HUES6 (cell line): ENCODE measurements around the gene ARL13B.
"Not testable (repeated sequence)": the region's sequence is repeated elsewhere in the genome, so short reads cannot be mapped to it uniquely, and the experiment has no call there.

ENCODE experiments used
- H3K27ac ChIP-seq: 2 replicates; pipeline ENCODE4 v1.7.0; 2013; ENCODE audit warnings: low read depth, mild to moderate bottlenecking, low read length, inconsistent platforms
- H3K27me3 ChIP-seq: 2 replicates; pipeline ENCODE4 v1.6.1; 2013; ENCODE audit warnings: low read length; ENCODE audit not compliant: control insufficient read depth, insufficient read depth
- H3K36me3 ChIP-seq: 2 replicates; pipeline ENCODE4 v1.6.1; 2013; ENCODE audit warnings: low read length; ENCODE audit not compliant: control insufficient read depth, insufficient read depth
- H3K4me1 ChIP-seq: 2 replicates; pipeline ENCODE4 v1.6.1; 2013; ENCODE audit warnings: low read length; ENCODE audit not compliant: control insufficient read depth, insufficient read depth
- H3K4me3 ChIP-seq: 2 replicates; pipeline ENCODE4 v1.5.1; 2013; ENCODE audit warnings: low read depth, low read length
- H3K9ac ChIP-seq: one replicate; pipeline ENCODE4 v1.6.1; 2013; ENCODE audit warnings: mild to moderate bottlenecking, low read length
- H3K9me3 ChIP-seq: 2 replicates; pipeline ENCODE4 v1.6.1; 2013; ENCODE audit warnings: low read depth, low read length; ENCODE audit not compliant: control insufficient read depth, insufficient read depth

Gene ARL13B

DNA sequence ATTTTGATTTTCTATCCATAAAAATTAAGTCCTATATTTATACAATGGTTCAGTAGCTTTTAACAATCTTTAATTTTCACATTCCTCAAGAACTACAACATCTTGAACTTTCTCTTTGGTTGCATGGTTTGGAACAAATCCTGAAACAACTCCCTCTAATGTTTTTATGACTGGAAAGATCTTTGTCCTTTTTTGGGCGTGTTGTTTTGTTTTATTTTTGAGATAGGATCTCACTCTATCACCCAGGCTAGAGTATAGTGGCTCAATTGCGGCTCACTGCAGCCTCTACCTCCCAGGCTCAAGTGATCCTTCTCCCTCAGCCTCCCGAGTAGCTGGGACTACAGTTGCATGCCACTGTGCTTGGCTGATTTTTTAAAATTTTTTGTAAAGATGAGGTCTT lies 44.4 kb downstream of the ARL13B start:
- Histone ChIP-seq H3K27ac (no peak overlapping the region), H3K9ac (no peak overlapping the region), H3K9me3 (no peaks in the 10 kb centered on the region), H3K36me3 (no peaks in the 10 kb centered on the region; the same call in 1 of the 2 replicates), H3K27me3 (no peaks in the 10 kb centered on the region), H3K4me3 (no peak overlapping the region), H3K4me1 (no peaks in the 10 kb centered on the region)

- H3K27ac ChIP-seq: no peak overlapping the region
- H3K9ac ChIP-seq: no peak overlapping the region
- no peaks in the 10 kb centered on the region for H3K27me3 ChIP-seq
- no peaks in the 10 kb centered on the region for H3K4me1 ChIP-seq
- no peaks in the 10 kb centered on the region; the same call in 1 of the 2 replicates for H3K36me3 ChIP-seq
- H3K9me3 ChIP-seq: no peaks in the 10 kb centered on the region
- no peak overlapping the region for H3K4me3 ChIP-seq
Measured at GRCh38 chr3:94026623-94027022, 46.7 kb downstream of the ARL13B start.

DNA sequence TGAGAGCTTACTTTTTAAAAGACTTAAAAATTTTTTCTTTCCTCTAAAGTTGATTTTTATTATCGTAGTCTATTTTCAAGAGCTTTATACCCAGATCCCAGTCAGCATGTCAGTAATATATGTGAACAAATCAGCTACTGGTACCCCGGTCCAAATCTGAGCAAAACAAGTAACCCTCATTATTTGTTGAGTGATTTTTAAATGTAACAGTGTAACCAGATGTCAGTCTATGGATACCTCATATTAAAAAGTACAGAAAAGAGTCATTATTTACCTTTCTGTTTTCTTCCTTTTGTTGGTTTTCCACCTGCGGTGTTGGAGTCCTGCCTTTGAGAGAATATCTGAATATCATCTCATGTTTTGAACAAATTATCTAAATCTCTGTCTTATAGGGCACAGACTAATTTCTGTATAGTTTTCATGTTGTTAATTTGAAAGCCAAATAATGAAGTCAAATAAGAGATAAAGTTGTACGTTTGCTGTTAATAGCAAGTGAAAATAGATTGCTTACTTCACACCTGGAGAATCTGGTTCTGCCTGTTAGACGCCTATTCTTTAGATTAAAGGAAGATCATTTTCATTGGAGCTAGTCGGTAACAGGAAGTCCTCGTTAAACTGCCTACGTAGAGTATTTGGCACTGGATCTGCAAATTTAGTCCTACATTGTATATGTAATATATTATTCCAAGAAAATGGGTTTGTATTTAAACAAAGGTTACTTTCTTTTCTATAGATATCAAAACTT lies 48.3 kb downstream of the ARL13B start, which contains the start of gene STX19:
TSS of gene STX19 (minus strand) at position 505 of the 745 bp plus-strand sequence. CDS start 13,328 bp downstream, outside the sequence.
- no peaks in the 10 kb centered on the region for H3K9me3 ChIP-seq
- no peak within 1 kb of the TSS for H3K4me3 ChIP-seq
- no peaks in the 10 kb centered on the region for H3K36me3 ChIP-seq
- no peak within 1 kb of the TSS for H3K27ac ChIP-seq
- no peaks in the 10 kb centered on the region for H3K4me1 ChIP-seq
- no peak within 1 kb of the TSS for H3K9ac ChIP-seq
- no peaks in the 10 kb centered on the region for H3K27me3 ChIP-seq

- Histone ChIP-seq H3K27me3 (no peaks in the 10 kb centered on the region), H3K4me1 (no peaks in the 10 kb centered on the region), H3K36me3 (peaks cover 10% of the 10 kb centered on the region; the same call in 1 of the 2 replicates), H3K4me3 (no peak overlapping the region), H3K27ac (no peak overlapping the region), H3K9me3 (no peaks in the 10 kb centered on the region), H3K9ac (no peak overlapping the region)
Measured at GRCh38 chr3:94036909-94037507, 57.1 kb downstream of the ARL13B start.

DNA sequence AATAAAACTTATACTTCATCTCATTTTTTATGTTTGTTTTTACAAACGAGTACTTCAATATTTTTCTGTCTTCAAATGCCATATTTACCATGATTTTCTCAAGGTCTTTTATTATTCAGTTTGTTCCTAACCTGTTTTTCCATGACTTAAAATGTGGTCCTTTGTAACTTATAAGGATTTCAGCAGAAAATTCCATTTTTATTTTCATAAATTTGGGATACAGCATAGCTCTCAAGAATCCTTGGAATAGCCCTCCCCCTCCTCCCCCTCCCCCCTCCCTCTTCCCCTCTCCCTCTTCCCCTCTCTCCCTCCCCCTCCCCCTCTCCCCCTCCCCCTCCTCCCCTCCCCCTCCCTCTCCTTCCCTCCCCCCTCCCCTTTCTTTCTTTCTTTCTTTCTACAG lies 63.3 kb downstream of the ARL13B start:
- H3K27ac ChIP-seq: no peak overlapping the region
- H3K36me3 ChIP-seq: peaks cover 25% of the 10 kb centered on the region
- H3K27me3 ChIP-seq: no peaks in the 10 kb centered on the region
- H3K9me3 ChIP-seq: peaks cover 14% of the 10 kb centered on the region; the same call in 1 of the 2 replicates
- H3K4me1 ChIP-seq: no peaks in the 10 kb centered on the region
- H3K4me3 ChIP-seq: no peak overlapping the region
- no peak overlapping the region for H3K9ac ChIP-seq

DNA sequence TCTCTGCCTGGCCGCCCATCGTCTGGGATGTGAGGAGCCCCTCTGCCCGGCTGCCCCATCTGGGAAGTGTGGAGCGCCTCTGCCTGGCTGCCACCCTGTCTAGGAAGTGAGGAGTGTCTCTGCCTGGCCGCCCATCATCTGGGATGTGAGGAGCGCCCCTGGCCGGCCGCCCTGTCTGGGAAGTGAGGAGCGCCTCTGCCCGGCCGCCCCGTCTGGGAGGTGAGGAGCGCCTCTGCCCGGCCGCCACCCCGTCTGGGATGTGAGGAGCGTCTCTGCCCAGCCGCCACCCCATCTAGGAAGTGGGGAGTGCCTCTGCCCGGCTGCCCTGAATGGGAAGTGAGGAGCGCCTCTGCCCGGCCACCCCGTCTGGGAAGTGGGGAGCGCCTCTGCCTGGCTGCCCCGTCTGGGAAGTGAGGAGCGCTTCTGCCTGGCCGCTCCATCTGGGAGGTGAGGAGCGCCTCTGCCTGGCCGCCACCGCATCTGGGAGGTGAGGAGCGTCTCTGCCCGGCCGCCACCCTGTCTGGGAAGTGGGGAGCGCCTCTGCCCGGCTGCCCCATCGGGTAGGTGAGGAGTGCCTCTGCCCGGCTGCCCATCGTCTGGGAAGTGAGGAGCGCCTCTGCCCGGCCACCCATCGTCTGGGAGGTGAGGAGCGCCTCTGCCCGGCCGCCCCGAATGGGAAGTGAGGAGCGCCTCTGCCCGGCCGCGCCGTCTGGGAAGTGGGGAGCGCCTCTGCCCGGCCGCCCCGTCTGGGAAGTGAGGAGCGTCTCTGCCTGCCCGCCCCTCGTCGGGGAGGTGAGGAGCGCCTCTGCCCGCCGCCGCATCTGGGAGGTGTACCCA lies 64.4 kb downstream of the ARL13B start:
- Histone ChIP-seq H3K36me3 (peaks cover 25% of the 10 kb centered on the region), H3K9me3 (peaks cover 14% of the 10 kb centered on the region; the same call in 1 of the 2 replicates)
- not testable (repeated sequence) for H3K27ac ChIP-seq, H3K4me3 ChIP-seq, H3K9ac ChIP-seq, H3K4me1 ChIP-seq, H3K27me3 ChIP-seq

DNA sequence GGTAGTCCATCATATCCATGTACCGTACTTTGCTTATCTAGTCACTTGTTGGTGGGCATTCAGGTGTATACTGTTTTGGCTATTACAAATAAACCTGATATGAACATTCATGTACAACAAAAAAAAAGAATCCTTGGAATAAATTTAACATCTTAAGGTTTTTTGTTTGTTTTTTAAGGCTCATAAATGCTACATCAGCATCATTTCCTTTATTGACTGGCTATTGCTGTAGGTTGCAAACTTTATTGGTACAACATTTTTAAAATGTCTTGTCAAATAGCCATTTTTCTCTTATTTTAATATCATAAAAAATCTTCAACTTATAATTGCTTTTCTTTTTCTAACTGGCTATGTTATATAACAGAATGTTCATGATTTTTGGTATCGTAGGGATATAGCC lies 66.6 kb downstream of the ARL13B start:
- H3K9me3 ChIP-seq: peaks cover 14% of the 10 kb centered on the region; the same call in 1 of the 2 replicates
- no peak overlapping the region for H3K4me3 ChIP-seq
- H3K9ac ChIP-seq: no peak overlapping the region
- no peak overlapping the region for H3K27ac ChIP-seq
- no peaks in the 10 kb centered on the region for H3K4me1 ChIP-seq
- peaks cover 15% of the 10 kb centered on the region for H3K36me3 ChIP-seq
- no peaks in the 10 kb centered on the region for H3K27me3 ChIP-seq

- no peak overlapping the region for H3K9ac ChIP-seq
- H3K27me3 ChIP-seq: no peaks in the 10 kb centered on the region
- H3K27ac ChIP-seq: no peak overlapping the region
- H3K4me1 ChIP-seq: no peaks in the 10 kb centered on the region
- peaks cover 12% of the 10 kb centered on the region for H3K36me3 ChIP-seq
- no peaks in the 10 kb centered on the region for H3K9me3 ChIP-seq
- no peak overlapping the region for H3K4me3 ChIP-seq
Measured at GRCh38 chr3:94049267-94049666, 69.3 kb downstream of the ARL13B start.

- no peaks in the 10 kb centered on the region for H3K9me3 ChIP-seq
- no peak overlapping the region for H3K9ac ChIP-seq
- peaks cover 6% of the 10 kb centered on the region; the same call in 1 of the 2 replicates for H3K36me3 ChIP-seq
- no peak overlapping the region for H3K4me3 ChIP-seq
- no peaks in the 10 kb centered on the region for H3K4me1 ChIP-seq
- no peaks in the 10 kb centered on the region for H3K27me3 ChIP-seq
- no peak overlapping the region for H3K27ac ChIP-seq
Measured at GRCh38 chr3:94050546-94050945, 70.6 kb downstream of the ARL13B start.

- no peak overlapping the region for H3K9ac ChIP-seq
- H3K9me3 ChIP-seq: no peaks in the 10 kb centered on the region
Measured at GRCh38 chr3:94061297-94061696, 81.3 kb downstream of the ARL13B start.

More at GRCh38 chr3:94061297-94061696, 81.3 kb downstream of the ARL13B start:
- H3K27ac ChIP-seq: no peak overlapping the region
- H3K4me1 ChIP-seq: 0 out of 2 replicates have a peak, but pooled peaks cover 3% of the 10 kb centered on the region
- no peak overlapping the region for H3K4me3 ChIP-seq
- H3K27me3 ChIP-seq: no peaks in the 10 kb centered on the region
- H3K36me3 ChIP-seq: no peaks in the 10 kb centered on the region
